ENCODE measurements around the gene UNC50.
"Not testable (repeated sequence)": the region's sequence is repeated elsewhere in the genome, so short reads cannot be mapped to it uniquely, and the experiment has no call there.

UNC50 gene

GRCh38 chr2:98608962-98609604 is 694 bp downstream of the UNC50 start:
- no peak for DNase-seq (ENCODE audit: low read depth in 2 of 2)

GRCh38 chr2:98614024-98614739 is 5.8 kb downstream of the UNC50 start:
- no peak for DNase-seq (ENCODE audit: low read depth in 2 of 2)

DNA sequence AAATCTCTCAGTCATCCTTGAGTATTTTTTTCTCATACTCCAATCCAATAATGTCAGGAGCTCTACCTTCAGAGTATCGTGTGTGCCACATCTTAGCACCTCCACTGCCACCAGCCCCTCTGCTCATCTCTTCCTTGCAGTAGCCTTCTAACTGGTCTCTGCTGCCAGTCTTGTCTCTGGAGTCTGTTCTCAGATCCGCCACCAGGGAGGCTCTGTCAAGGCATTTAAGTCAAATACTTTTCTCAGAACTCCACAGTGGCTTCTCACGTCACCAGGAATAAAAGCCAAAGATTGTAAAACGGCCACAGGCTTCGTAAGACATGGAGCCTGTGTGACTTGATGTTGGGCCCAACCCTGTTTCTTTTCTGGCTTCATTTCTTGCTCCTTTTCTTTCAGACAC is 7.1 kb downstream of the UNC50 start:
- DNase-seq (ENCODE audit: low read depth in 2 of 2): no peak

- DNase-seq (ENCODE audit: low read depth in 2 of 2): no peak
Measured at GRCh38 chr2:98617149-98617548, 8.8 kb downstream of the UNC50 start.

- DNase-seq (ENCODE audit: low read depth in 2 of 2): no peak
Measured at GRCh38 chr2:98623657-98624056, 15.3 kb downstream of the UNC50 start.

- no peak for DNase-seq (ENCODE audit: low read depth in 2 of 2)
Measured at GRCh38 chr2:98632351-98632750, 24.0 kb downstream of the UNC50 start.

GRCh38 chr2:98634406-98635092 is 26.2 kb downstream of the UNC50 start:
- DNase-seq (ENCODE audit: low read depth in 2 of 2): peak in 1 of 2 donors; percentile 23

GRCh38 chr2:98637401-98638147 is 29.2 kb downstream of the UNC50 start:
- peak in 1 of 2 donors; percentile 12 for DNase-seq (ENCODE audit: low read depth in 2 of 2)

- DNase-seq (ENCODE audit: low read depth in 2 of 2): no peak
Measured at GRCh38 chr2:98643496-98644100, 35.2 kb downstream of the UNC50 start.

GRCh38 chr2:98647636-98648035 is 39.2 kb downstream of the UNC50 start:
- DNase-seq (ENCODE audit: low read depth in 2 of 2): no peak

DNA sequence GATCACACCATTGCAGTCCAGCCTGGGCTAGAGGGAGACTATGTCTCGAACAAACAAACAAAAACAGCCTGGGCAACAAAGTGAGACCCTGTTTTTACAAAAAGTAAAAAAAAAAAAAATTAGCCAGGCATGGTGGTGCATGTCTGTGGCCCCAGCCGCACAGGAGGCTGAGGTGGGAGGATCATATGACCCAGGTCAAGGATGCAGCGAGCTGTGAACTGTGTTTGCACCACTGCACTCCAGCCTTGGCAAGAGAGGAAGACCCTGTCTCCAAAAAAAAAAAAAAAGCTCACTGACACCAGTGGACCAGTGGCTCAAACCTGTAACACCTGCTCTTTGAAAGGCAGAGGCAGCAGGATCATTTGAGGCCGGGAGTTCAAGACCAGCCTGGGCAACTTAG is 40.1 kb downstream of the UNC50 start:
- DNase-seq (ENCODE audit: low read depth in 2 of 2): no peak

DNA sequence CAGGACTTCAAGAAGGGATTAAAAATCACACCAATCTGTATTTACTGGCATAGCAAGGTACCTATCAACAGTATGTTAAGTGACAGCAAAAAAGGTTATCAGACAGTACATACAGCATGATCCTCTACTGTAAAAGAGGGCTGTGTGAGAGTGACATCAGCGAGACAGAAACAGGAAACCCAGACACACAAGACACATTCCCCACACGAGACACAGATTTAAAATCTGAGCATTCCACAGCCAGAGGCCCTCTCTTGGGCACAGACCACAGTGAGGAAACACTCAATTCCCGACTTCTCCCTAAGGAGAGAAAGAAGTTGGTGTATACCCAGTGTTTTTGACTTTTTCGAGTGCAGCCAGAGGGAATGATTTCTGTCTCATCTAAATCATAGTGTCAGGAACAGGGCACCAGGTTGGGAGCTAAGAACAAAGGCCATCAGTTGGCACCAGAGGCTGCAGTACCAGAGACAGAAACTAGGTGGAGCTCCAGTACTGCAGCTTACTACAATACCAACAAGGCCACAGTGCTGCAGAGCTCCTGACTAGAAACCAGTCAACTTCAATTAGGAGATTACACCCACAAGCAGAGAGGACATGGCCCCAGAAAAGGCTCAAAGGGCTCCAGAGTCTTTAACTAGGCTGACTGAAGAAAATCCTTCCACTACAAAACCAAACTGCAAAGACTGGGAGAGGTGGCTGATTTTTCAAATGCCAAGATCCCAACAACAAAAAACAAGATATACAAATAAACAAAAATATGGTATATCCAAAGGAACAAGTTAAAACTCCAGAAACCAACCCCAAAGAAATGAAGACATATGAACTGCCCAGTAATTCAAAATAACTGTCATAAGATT is 41.0 kb downstream of the UNC50 start:
- peak; percentile 60 to 78 for DNase-seq (ENCODE audit: low read depth in 2 of 2)

GRCh38 chr2:98649992-98650375 is 41.6 kb downstream of the UNC50 start:
- no peak for DNase-seq (ENCODE audit: low read depth in 2 of 2)

DNA sequence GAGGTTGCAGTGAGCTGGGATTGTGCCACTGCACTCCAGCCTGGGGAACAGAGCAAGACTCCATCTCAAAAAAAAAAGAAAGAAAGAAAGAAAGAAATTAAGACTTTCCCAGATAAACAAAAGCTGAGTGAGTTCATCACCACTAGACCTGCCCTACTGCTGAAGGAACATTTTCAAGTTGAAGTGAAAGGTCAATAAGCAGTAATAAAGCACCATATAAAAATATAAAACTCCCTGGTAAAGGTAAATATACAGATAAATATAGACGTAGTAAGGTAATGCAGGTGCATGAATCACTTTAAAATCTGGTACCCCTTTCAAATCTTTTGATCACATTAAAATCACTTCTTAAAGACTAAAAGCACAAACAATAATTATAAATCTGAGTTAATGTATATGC is 42.6 kb downstream of the UNC50 start:
- no peak for DNase-seq (ENCODE audit: low read depth in 2 of 2)

DNA sequence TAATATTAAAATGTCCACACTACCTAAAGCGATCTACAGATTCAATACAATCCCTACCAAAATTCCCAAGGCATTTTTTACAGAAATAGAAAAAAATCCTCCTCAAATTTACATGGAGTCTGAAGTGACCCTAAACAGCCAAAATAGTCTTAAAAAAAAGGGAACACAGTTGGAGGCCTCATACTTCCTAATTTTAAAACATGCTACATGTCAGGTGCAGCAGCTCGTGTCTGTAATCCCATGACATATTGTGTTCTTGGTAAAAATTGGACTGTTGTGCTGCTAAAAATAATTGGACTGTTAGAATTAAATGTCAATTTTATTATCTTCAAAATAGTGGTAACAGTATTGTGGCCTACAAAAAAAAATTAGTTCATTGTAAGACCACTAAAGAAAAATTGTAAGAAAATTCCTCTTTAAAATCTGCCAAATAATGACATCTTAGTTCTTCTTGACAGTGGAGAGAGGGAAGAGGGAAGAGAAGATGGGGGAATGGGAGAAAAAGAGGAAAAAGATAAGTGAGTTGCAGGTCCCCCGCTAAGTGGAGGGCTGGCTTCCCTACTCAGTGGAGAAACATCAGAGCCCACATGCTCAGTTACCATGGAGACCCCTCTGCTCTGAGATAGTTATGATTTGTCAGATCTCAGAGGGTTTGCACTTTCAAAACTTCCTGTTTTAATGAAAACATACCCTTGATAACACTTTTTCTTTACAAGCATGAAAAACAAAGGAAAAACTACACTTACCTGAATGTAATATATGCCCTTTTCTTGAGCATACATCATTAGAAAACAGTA is 46.5 kb downstream of the UNC50 start:
- DNase-seq (ENCODE audit: low read depth in 2 of 2): no peak

GRCh38 chr2:98656800-98657199 is 48.4 kb downstream of the UNC50 start:
- no peak for DNase-seq (ENCODE audit: low read depth in 2 of 2)

DNA sequence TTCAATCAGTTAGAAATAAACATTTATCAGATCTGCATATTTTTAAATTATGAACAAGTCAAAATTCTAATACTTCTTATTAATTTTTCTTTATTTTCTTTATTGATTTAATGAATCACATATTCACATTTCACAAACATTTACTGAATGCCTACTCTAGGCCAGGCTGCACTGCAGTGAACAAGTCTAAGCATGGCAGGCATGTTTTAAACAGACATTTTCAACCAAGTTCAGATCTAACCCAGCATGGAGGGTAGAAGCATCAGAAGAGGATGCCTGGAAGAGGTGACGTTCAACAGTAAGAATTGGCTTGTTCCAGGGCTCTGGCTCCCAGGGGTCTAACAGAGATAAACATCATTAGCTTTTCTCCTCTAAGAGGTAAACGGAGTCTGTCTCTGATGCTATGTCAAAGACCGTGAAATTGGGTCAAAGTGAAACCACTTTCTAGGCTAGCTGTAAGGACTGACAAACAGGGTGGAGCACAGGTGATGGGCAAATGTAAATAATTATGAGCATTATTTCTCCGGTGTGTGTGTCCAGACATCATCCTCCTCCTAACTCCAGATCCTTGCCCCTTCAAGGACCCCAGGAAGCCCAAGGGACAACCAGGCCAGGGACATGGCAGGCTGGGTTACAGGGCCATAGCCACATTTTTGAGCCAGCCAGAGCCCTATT is 50.6 kb downstream of the UNC50 start:
- DNase-seq (ENCODE audit: low read depth in 2 of 2): no peak

DNA sequence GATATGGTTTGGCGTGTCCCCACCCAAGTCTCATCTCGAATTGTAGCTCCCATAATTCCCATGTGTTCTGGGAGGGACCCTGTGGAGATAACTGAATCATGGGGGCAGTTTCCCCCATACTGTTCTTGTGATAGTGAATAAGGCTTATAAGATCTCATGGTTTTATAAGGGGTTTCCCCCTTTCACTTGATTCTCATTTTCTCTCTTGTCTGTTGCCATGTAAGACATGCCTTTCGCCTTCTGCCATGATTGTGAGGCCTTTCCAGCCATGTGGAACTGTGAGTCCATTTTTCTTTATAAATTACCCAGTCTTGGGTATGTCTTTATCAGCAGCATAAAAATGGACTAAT is 51.1 kb downstream of the UNC50 start:
- DNase-seq (ENCODE audit: low read depth in 2 of 2): not testable (repeated sequence)

GRCh38 chr2:98663511-98664090 is 55.2 kb downstream of the UNC50 start:
- no peak for DNase-seq (ENCODE audit: low read depth in 2 of 2)

All from stimulated activated CD4-positive, alpha-beta T cell treated with anti-CD3 and anti-CD28 coated beads, Interleukin-1b, Interleukin-23, amount 100 ng/mL, for 4 hours (primary cell).